Measurements from ENCODE around the gene REEP2. TPM values are rescaled to one million over a fixed set of nuclear protein-coding genes. Genes with fewer than 3 reads are reported as not detected.

REEP2 gene
- total and polyA plus RNA-seq, 9 donors: 3.5 to 11.4 (median 5.7) TPM

DNA sequence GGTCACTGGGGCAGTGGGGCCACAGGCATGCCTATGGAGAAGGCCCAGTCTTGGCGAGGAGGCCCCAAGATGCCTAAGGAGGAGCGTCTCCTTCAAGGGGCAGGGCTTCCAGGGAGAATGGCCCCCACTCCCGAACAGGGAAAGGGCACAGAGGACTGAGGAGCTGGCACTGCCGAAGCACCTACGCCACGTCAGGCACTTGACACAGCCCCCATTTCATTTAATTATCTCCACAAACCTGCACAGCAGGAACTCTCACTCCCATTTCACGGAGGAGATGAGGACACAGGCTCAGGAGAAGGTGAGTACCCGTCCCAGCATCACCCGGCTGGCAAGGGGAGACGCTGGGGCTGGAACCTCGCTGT lies 52.4 kb downstream of the REEP2 start:
- Histone ChIP-seq H3K27me3 (no peaks in the 10 kb centered on the region), H3K4me3 (peak overlapping the region; percentile 43), H3K36me3 (no peaks in the 10 kb centered on the region), H3K9me3 (no peaks in the 10 kb centered on the region), H3K27ac (no peak overlapping the region), H3K4me1 (ENCODE audit: insufficient read depth) (peaks cover 15% of the 10 kb centered on the region)
- TF ChIP-seq EP300 (IDR thresholded peaks at IDR 0.05): no peak
- TF ChIP-seq POLR2A (IDR thresholded peaks at IDR 0.05): no peak
- TF ChIP-seq, protein P1, sequence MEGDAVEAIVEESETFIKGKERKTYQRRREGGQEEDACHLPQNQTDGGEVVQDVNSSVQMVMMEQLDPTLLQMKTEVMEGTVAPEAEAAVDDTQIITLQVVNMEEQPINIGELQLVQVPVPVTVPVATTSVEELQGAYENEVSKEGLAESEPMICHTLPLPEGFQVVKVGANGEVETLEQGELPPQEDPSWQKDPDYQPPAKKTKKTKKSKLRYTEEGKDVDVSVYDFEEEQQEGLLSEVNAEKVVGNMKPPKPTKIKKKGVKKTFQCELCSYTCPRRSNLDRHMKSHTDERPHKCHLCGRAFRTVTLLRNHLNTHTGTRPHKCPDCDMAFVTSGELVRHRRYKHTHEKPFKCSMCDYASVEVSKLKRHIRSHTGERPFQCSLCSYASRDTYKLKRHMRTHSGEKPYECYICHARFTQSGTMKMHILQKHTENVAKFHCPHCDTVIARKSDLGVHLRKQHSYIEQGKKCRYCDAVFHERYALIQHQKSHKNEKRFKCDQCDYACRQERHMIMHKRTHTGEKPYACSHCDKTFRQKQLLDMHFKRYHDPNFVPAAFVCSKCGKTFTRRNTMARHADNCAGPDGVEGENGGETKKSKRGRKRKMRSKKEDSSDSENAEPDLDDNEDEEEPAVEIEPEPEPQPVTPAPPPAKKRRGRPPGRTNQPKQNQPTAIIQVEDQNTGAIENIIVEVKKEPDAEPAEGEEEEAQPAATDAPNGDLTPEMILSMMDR (IDR thresholded peaks at IDR 0.05): no peak
- intact Hi-C loops (cut with DNase I): loop anchor here in 2 of 4 donors (2.0 to 10.0 kb wide), 2 partner anchors 28 to 736 kb away; partner anchors contain the start of gene HNRNPA0 (in 1 of the 2)
- DNase-seq: peak in 2 of 5 donors; percentile 38 to 39
- 51 to 59% (median 55%) methylated on average over 11 of the region's 11 CpGs for WGBS, 3 donors

DNA sequence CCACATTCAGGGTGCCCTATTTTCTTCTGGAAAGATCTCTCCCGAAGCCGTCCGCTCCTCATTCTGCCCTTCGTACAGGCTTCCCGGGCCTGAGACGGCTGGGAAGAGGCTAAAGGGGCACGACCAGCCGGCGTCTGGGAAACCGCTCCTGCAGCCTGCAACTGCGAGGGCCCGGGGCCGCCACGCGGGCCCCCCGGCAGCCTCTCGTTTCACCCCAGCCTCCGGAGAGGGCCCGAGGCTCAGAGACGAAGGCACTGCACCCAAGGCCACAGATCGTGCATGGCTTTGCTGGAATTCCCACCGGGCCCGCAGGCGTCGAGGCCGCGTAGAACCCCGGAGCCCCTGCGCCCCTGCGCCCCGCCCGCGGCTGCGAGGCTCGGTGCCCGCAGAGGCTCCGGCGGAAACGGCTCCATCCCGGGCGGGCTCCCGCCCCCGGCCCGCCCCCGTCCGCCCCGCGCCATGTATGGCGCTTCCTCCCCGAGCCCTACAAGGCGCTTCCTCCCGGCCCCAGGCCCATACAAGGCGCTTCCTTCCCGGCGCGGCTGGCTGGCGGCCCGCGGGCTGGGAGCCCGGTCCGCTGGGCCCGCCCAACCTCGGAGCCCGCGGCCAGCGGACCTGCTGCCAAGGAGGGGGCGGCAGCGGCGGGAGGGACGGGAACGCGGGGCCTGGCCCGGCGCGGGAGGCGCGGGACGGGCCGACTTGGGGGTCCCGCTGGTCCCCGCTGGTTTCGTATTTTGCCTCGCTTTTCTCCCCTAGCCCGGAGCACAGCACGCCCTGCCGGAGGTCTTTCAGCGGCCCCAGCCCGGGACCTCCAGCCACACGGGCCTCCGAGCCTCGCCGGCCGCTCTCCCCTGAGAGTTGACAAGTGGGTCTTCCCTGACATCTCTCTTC lies 53.1 kb downstream of the REEP2 start:
- H3K36me3 ChIP-seq: no peaks in the 10 kb centered on the region
- intact Hi-C loops (cut with DNase I): loop anchor here in 2 of 4 donors (2.0 to 10.0 kb wide), 2 partner anchors 29 to 737 kb away; partner anchors contain the start of gene HNRNPA0 (in 1 of the 2)
- peak overlapping the region; percentile 9 to 71 for H3K27ac ChIP-seq
- peaks cover 15% of the 10 kb centered on the region for H3K4me1 ChIP-seq (ENCODE audit: insufficient read depth)
- 2 to 4% (median 2%) methylated on average over 51 to 93 of the region's 93 CpGs for WGBS, 3 donors
- peak; percentile 93 to 96 (median 95) for DNase-seq
- TF ChIP-seq, protein P1 (IDR thresholded peaks at IDR 0.05): no peak
- peak; percentile 69 for TF ChIP-seq POLR2A (IDR thresholded peaks at IDR 0.05)
- no peaks in the 10 kb centered on the region for H3K27me3 ChIP-seq
- peak overlapping the region; percentile 51 for H3K4me3 ChIP-seq
- no peaks in the 10 kb centered on the region for H3K9me3 ChIP-seq

DNA sequence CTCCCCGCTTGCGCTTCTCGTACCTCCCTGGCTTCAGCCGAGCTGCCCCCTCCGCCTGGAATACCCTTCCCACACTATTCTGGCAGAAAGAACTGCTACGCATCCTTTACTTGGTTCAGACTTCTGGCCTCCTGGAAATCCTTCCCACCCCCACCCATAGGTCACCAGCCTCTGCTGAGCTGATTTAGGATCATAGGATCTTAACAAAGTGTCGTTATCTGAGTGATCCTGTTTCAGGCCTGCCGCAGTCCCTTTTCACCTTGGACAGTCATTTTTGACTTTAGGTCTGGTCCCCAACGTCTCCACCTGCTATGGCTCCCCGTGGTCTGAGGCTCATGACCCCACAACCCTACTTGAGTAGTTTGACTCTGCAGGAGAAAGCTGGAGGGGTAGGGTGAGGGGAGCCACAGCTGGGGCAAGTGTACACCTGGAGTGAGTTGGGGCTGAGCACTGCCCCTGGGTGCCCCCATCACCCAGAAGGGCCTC lies 53.7 kb downstream of the REEP2 start:
- H3K4me3 ChIP-seq: peak overlapping the region; percentile 51
- intact Hi-C loops (cut with DNase I): loop anchor here in 1 of 4 donors (10.0 kb wide), 1 partner anchor 738 kb away; the partner anchor contains the start of gene HNRNPA0
- peaks cover 15% of the 10 kb centered on the region for H3K4me1 ChIP-seq (ENCODE audit: insufficient read depth)
- TF ChIP-seq, protein P1 (IDR thresholded peaks at IDR 0.05): no peak
- no peak for TF ChIP-seq EP300 (IDR thresholded peaks at IDR 0.05)
- no peak for TF ChIP-seq POLR2A (IDR thresholded peaks at IDR 0.05)
- peak overlapping the region; percentile 9 to 71 for H3K27ac ChIP-seq
- no peaks in the 10 kb centered on the region for H3K27me3 ChIP-seq
- 7 to 12% (median 12%) methylated on average over 10 of the region's 10 CpGs for WGBS, 3 donors
- H3K9me3 ChIP-seq: no peaks in the 10 kb centered on the region
- peak in 1 of 5 donors; percentile 44 for DNase-seq
- no peaks in the 10 kb centered on the region for H3K36me3 ChIP-seq

DNA sequence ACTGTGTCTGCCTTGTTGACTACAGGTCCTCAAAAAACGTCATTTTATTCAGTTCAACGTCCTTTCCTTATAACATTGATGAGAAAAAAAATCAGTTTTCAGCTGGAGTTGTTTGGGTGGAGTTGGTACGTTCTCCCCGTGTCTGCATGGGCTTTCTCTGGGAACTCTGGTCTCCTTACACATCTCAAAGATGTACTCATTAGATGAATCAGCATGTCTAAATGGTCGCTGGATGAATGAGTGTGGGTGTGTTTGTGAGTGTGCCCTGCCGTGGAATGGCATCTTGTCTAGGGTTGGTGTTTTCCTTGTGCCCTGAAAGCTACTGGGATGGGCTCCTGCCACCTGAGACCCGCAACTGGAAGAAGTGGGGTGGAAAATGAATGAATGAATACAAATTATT lies 56.5 kb downstream of the REEP2 start:
- H3K27ac ChIP-seq: no peak overlapping the region
- no peaks in the 10 kb centered on the region for H3K27me3 ChIP-seq
- H3K4me3 ChIP-seq: no peak overlapping the region
- TF ChIP-seq POLR2A (IDR thresholded peaks at IDR 0.05): no peak
- TF ChIP-seq, protein P1 (IDR thresholded peaks at IDR 0.05): no peak
- no peak for TF ChIP-seq EP300 (IDR thresholded peaks at IDR 0.05)
- no peaks in the 10 kb centered on the region for H3K36me3 ChIP-seq
- DNase-seq: no peak
- H3K9me3 ChIP-seq: no peaks in the 10 kb centered on the region
- intact Hi-C loops (cut with DNase I): loop anchor here in 1 of 4 donors (10.0 kb wide), 1 partner anchor 741 kb away; the partner anchor contains the start of gene HNRNPA0
- peaks cover 11% of the 10 kb centered on the region for H3K4me1 ChIP-seq (ENCODE audit: insufficient read depth)
- WGBS, 3 donors: 76 to 81% (median 77%) methylated on average over 7 of the region's 7 CpGs

Small RNA genes lying within 50 kb of the gene (small RNA-seq; reads per million reads assigned to genes)
- not detected for gene AC113403.1

Other genes starting within 250 kb of the REEP2 start
- 10 to 100 TPM; 10.6 to 24.0 (median 21.6) TPM for gene CDC23, start 225.7 kb upstream of the REEP2 start, total RNA-seq
- gene CDC23, start 225.7 kb upstream of the REEP2 start, polyA plus RNA-seq: 10 to 100 TPM; 14.6 to 28.8 TPM
- gene GFRA3, start 164.4 kb upstream of the REEP2 start, total RNA-seq: under 1 TPM in 5 of 7 donors, not detected in 2; 0.18 to 0.84 (median 0.32) TPM
- 1 to 10 TPM in 1 of 2 donors, under 1 TPM in 1; 0.61 to 2.5 TPM for gene GFRA3, start 164.4 kb upstream of the REEP2 start, polyA plus RNA-seq
- under 1 TPM in 2 of 7 donors, not detected in 5; 0.13 to 0.23 TPM for gene CDC25C, start 107.3 kb upstream of the REEP2 start, total RNA-seq
- under 1 TPM; 0.06 to 0.30 TPM for gene CDC25C, start 107.3 kb upstream of the REEP2 start, polyA plus RNA-seq
- gene FAM53C, start 100.8 kb upstream of the REEP2 start, total RNA-seq: 10 to 100 TPM; 14.2 to 29.3 (median 19.9) TPM
- 10 to 100 TPM; 13.1 to 26.4 TPM for gene FAM53C, start 100.8 kb upstream of the REEP2 start, polyA plus RNA-seq
- gene KDM3B, start 86.4 kb upstream of the REEP2 start, total RNA-seq: 10 to 100 TPM; 42.9 to 79.0 (median 71.4) TPM
- 10 to 100 TPM; 38.8 to 70.1 TPM for gene KDM3B, start 86.4 kb upstream of the REEP2 start, polyA plus RNA-seq
- 100 to 1,000 TPM in 4 of 7 donors, 10 to 100 TPM in 3; 72.7 to 346 (median 123) TPM for gene EGR1, start 26.4 kb downstream of the REEP2 start, total RNA-seq
- 100 to 1,000 TPM in 1 of 2 donors, 10 to 100 TPM in 1; 60.4 to 361 TPM for gene EGR1, start 26.4 kb downstream of the REEP2 start, polyA plus RNA-seq
- gene ETF1, start 104.2 kb downstream of the REEP2 start, total RNA-seq: 100 to 1,000 TPM in 1 of 7 donors, 10 to 100 TPM in 6; 41.3 to 106 (median 68.3) TPM
- gene ETF1, start 104.2 kb downstream of the REEP2 start, polyA plus RNA-seq: 10 to 100 TPM; 29.3 to 70.0 TPM
- gene HSPA9, start 136.3 kb downstream of the REEP2 start, total RNA-seq: 100 to 1,000 TPM; 147 to 340 (median 180) TPM
- gene HSPA9, start 136.3 kb downstream of the REEP2 start, polyA plus RNA-seq: 100 to 1,000 TPM in 1 of 2 donors, 10 to 100 TPM in 1; 85.4 to 220 TPM